ENCODE results near the gene SLC6A4. TPM values are rescaled to one million over a fixed set of nuclear protein-coding genes. Genes with fewer than 3 reads are reported as not detected.
A peak's percentile ranks its signal among the peaks of the same experiment; 100 is the strongest.

SLC6A4 gene
- total and polyA plus RNA-seq, 2 of the 8 experiments (the other 6 are each of a cell fraction or from before 2014, with no cell fraction given), result 0.09 to 0.33 TPM

DNA sequence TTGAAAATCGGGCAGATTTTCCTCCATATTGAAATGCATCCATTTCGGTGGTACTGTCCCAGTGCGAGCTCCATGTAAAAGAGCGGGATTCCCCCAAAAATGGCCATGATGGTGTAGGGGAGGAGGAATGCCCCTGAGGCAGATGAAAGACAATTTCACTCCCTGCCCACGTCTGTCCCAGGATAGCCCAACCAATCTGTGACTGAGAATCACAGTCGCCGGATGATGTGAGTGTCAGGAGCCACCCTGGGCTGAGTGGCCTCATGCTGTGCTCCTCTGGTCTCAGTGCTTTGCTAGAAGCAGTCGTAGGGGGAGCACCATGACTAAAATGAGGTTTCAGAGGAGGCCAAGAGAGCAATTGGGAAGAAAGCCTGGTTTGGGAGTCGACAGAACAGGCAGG, 16.7 kb downstream of the SLC6A4 start:
- no peak for FAIRE-seq

More for the DNA sequence above, 16.7 kb downstream of the SLC6A4 start:
- H3K79me2 ChIP-seq (ENCODE audit: control insufficient read depth in 1 of 2, insufficient read depth in 2 of 2, low read length in 2 of 2), result no peaks in the 10 kb centered on the region
- H3K23ac ChIP-seq (ENCODE audit: insufficient read length), result no peak overlapping the region
- H3K4me1 ChIP-seq (replicated peaks in 1 of 4; ENCODE audit: control insufficient read depth in 3 of 4, insufficient read depth in 4 of 4, low read length in 3 of 4), result no peaks in the 10 kb centered on the region; a peak in 2 of 7 replicates
- H2AFZ ChIP-seq (ENCODE audit: low read length), result no peak overlapping the region
- no peak overlapping the region for H4K5ac ChIP-seq (ENCODE audit: insufficient read length, low read depth, low read length)
- H2BK15ac ChIP-seq (ENCODE audit: low read length), result no peak overlapping the region
- no peak overlapping the region for H3K4me2 ChIP-seq (ENCODE audit: insufficient read depth in 1 of 2, low read depth in 2 of 2, low read length in 2 of 2)
- H3K4ac ChIP-seq (replicated peaks; ENCODE audit: insufficient read length, low read depth, low read length), result no peak overlapping the region
- H3K9ac ChIP-seq (replicated peaks in 1 of 4; ENCODE audit: extremely low read depth in 1 of 4, low read depth in 3 of 4, low read length in 3 of 4), result no peak overlapping the region
- no peaks in the 10 kb centered on the region for H4K20me1 ChIP-seq (replicated peaks in 1 of 2; ENCODE audit: control insufficient read depth in 1 of 2, insufficient read depth in 2 of 2, low read length in 2 of 2)
- H3K79me1 ChIP-seq (ENCODE audit: low read depth, low read length), result no peaks in the 10 kb centered on the region; the same call in 1 of the 2 replicates
- 91% methylated on average over 9 of the region's 9 CpGs; no CpG with 5 or more reads in 1 of the 2 experiments for WGBS, 2 experiments (ENCODE audit: extremely low coverage in 1 of 2, insufficient coverage in 1 of 2, insufficient read length in 1 of 2, insufficient replicate concordance in 2 of 2, low coverage in 1 of 2, low lambda C conversion rate in 2 of 2, missing lambda C conversion rate in 1 of 2)
- no peak overlapping the region for H2BK20ac ChIP-seq (ENCODE audit: low read length)
- CTCF ChIA-PET (ENCODE audit: partially characterized antibody), result interaction anchor here (0.6 to 2.8 kb wide), 2 partner anchors 15 to 18 kb away, joined by 4 to 11 read pairs; partner anchors contain the start of gene SLC6A4
- H3K56ac ChIP-seq (replicated peaks; ENCODE audit: insufficient read length, low read depth, low read length), result no peak overlapping the region
- no peak overlapping the region for H2BK5ac ChIP-seq (ENCODE audit: low read depth, low read length)
- H4K91ac ChIP-seq (replicated peaks; ENCODE audit: insufficient read length, low read length), result no peak overlapping the region
- H3K23me2 ChIP-seq (ENCODE audit: low read depth, low read length), result no peaks in the 10 kb centered on the region
- H2BK12ac ChIP-seq (ENCODE audit: low read depth, low read length), result no peak overlapping the region
- H3K27ac ChIP-seq (ENCODE audit: low read depth, low read length), result no peak overlapping the region
- TF ChIP-seq, protein P1, sequence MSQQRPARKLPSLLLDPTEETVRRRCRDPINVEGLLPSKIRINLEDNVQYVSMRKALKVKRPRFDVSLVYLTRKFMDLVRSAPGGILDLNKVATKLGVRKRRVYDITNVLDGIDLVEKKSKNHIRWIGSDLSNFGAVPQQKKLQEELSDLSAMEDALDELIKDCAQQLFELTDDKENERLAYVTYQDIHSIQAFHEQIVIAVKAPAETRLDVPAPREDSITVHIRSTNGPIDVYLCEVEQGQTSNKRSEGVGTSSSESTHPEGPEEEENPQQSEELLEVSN (IDR thresholded peaks at IDR 0.05), result peak; percentile 53
- no peak for TF ChIP-seq POU5F1 (IDR thresholded peaks at IDR 0.05; ENCODE audit: low read depth, low read length)
- H3K36me3 ChIP-seq (ENCODE audit: control insufficient read depth in 2 of 4, insufficient read depth in 4 of 4, low read length in 3 of 4), result no peaks in the 10 kb centered on the region
- no peak overlapping the region for H3K14ac ChIP-seq (ENCODE audit: insufficient read length)
- no peaks in the 10 kb centered on the region for H3K9me3 ChIP-seq (ENCODE audit: insufficient read depth in 2 of 2, low read depth in 1 of 2, low read length in 1 of 2)
- DNase-seq (ENCODE audit: low read depth in 1 of 2, low spot score in 2 of 2), result no peak
- H3K4me3 ChIP-seq (ENCODE audit: extremely low read depth in 1 of 4, insufficient read depth in 2 of 4, low read depth in 3 of 4, low read length in 4 of 4), result no peak overlapping the region
- H3K18ac ChIP-seq (ENCODE audit: extremely low read depth, low read length), result no peak overlapping the region
- 0 out of 2 replicates have a peak overlapping the region, but pooled peaks have one; percentile 58 for H4K8ac ChIP-seq (ENCODE audit: extremely low read depth, insufficient read depth, low read length)
- H3K27me3 ChIP-seq (replicated peaks in 1 of 4; ENCODE audit: control insufficient read depth in 3 of 4, extremely low read depth in 1 of 4, insufficient read depth in 3 of 4, low read length in 3 of 4), result no peaks in the 10 kb centered on the region
- no peak overlapping the region for H2AK5ac ChIP-seq (ENCODE audit: low read depth, low read length)
- H2BK120ac ChIP-seq (replicated peaks; ENCODE audit: low read depth, low read length), result no peak overlapping the region
- POLR2A ChIA-PET (ENCODE audit: partially characterized antibody), result interaction anchor here (1.0 to 1.1 kb wide), 2 partner anchors 17 to 44 kb away, joined by 3 read pairs; no protein-coding TSS in a partner anchor

Data from H1 (cell line).